ENCODE data around the gene NOD2. TPM values are rescaled to one million over a fixed set of nuclear protein-coding genes. Genes with fewer than 3 reads are reported as not detected.

NOD2 gene
- total and polyA plus RNA-seq, 4 donors: 2.1 to 14.1 (median 5.9) TPM

DNA sequence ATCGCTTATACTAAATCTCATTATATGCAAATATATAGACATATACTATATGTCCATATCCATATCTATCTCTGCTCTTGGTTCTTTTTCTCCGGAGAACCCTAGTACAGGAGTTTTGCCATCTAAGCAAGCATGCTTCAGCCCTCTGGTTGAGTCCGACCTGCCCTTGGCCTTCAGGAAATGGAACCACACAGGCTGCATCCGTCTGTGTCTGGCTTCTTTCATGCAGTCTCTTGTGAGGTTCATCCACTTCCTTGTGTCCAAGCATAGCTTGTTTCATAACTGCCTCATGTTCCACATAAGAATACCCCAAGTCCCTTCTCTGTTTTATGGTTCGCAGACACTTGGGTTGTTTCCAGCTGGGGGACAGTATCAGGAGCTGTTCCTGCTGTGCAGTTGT lies 29.1 kb upstream of the NOD2 start:
- 59 to 79% methylated on average over 5 of the region's 5 CpGs for WGBS, 2 donors

GRCh38 chr16:50665128-50665878 lies 28.1 kb upstream of the NOD2 start:
- H3K4me1 ChIP-seq (ENCODE audit: control insufficient read depth in 5 of 5, insufficient read depth in 5 of 5, low read length in 5 of 5): peaks cover 0 to 13% (median 5%) of the 10 kb centered on the region in 5 donors
- peak overlapping the region; percentile 19 for H3K4me3 ChIP-seq
- DNase-seq (peak; percentile 87 to 88 (median 88)), ATAC-seq (ENCODE audit: insufficient read depth, low FRiP score) (peak; percentile 94)
- peak overlapping the region; percentile 5 to 40 for H3K27ac ChIP-seq (ENCODE audit: low read depth in 1 of 2, low read length in 1 of 2)
- 15 to 16% methylated on average over 40 of the region's 40 CpGs for WGBS, 2 donors
- H3K27me3 ChIP-seq (ENCODE audit: control insufficient read depth in 3 of 3, insufficient read depth in 3 of 3, low read length in 2 of 3): no peaks in the 10 kb centered on the region
- TF ChIP-seq, protein P1, sequence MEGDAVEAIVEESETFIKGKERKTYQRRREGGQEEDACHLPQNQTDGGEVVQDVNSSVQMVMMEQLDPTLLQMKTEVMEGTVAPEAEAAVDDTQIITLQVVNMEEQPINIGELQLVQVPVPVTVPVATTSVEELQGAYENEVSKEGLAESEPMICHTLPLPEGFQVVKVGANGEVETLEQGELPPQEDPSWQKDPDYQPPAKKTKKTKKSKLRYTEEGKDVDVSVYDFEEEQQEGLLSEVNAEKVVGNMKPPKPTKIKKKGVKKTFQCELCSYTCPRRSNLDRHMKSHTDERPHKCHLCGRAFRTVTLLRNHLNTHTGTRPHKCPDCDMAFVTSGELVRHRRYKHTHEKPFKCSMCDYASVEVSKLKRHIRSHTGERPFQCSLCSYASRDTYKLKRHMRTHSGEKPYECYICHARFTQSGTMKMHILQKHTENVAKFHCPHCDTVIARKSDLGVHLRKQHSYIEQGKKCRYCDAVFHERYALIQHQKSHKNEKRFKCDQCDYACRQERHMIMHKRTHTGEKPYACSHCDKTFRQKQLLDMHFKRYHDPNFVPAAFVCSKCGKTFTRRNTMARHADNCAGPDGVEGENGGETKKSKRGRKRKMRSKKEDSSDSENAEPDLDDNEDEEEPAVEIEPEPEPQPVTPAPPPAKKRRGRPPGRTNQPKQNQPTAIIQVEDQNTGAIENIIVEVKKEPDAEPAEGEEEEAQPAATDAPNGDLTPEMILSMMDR (IDR thresholded peaks at IDR 0.05; ENCODE audit: control extremely low read depth, extremely low read depth): peak; percentile 87
- H3K9ac ChIP-seq (ENCODE audit: insufficient read depth in 1 of 2, low read length in 2 of 2): peak overlapping the region in 1 of 2 donors; percentile 75
- H3K36me3 ChIP-seq (ENCODE audit: control insufficient read depth in 4 of 4, insufficient read depth in 4 of 4, low read length in 4 of 4): no peaks in the 10 kb centered on the region
- peaks cover 0 to 3% (median 0%) of the 10 kb centered on the region in 4 donors for H3K9me3 ChIP-seq (ENCODE audit: control insufficient read depth in 4 of 4, insufficient read depth in 3 of 4, low read length in 3 of 4)

More for the DNA sequence above, 29.1 kb upstream of the NOD2 start:
- no peak overlapping the region for H3K9ac ChIP-seq (ENCODE audit: insufficient read depth in 1 of 2, low read length in 2 of 2)
- no peak for ATAC-seq (ENCODE audit: insufficient read depth, low FRiP score)
- no peaks in the 10 kb centered on the region for H3K36me3 ChIP-seq (ENCODE audit: control insufficient read depth in 4 of 4, insufficient read depth in 4 of 4, low read length in 4 of 4)
- H3K4me3 ChIP-seq: no peak overlapping the region
- H3K4me1 ChIP-seq (ENCODE audit: control insufficient read depth in 5 of 5, insufficient read depth in 5 of 5, low read length in 5 of 5): peaks cover 0 to 13% (median 5%) of the 10 kb centered on the region in 5 donors
- no peak overlapping the region for H3K27ac ChIP-seq (ENCODE audit: low read depth in 1 of 2, low read length in 1 of 2)
- no peak for DNase-seq
- no peaks in the 10 kb centered on the region for H3K27me3 ChIP-seq (ENCODE audit: control insufficient read depth in 3 of 3, insufficient read depth in 3 of 3, low read length in 2 of 3)
- TF ChIP-seq, protein P1 (IDR thresholded peaks at IDR 0.05; ENCODE audit: control extremely low read depth, extremely low read depth): no peak
- H3K9me3 ChIP-seq (ENCODE audit: control insufficient read depth in 4 of 4, insufficient read depth in 3 of 4, low read length in 3 of 4): peaks cover 0 to 3% (median 0%) of the 10 kb centered on the region in 4 donors

GRCh38 chr16:50666658-50667496 lies 26.5 kb upstream of the NOD2 start:
- Histone ChIP-seq H3K27me3 (ENCODE audit: control insufficient read depth in 3 of 3, insufficient read depth in 3 of 3, low read length in 2 of 3) (no peaks in the 10 kb centered on the region), H3K9ac (ENCODE audit: insufficient read depth in 1 of 2, low read length in 2 of 2) (no peak overlapping the region), H3K27ac (ENCODE audit: low read depth in 1 of 2, low read length in 1 of 2) (peak overlapping the region in 1 of 2 donors; percentile 53), H3K36me3 (ENCODE audit: control insufficient read depth in 4 of 4, insufficient read depth in 4 of 4, low read length in 4 of 4) (peaks cover 0 to 5% (median 0%) of the 10 kb centered on the region in 4 donors), H3K4me1 (ENCODE audit: control insufficient read depth in 5 of 5, insufficient read depth in 5 of 5, low read length in 5 of 5) (peaks cover 0 to 13% (median 5%) of the 10 kb centered on the region in 5 donors), H3K9me3 (ENCODE audit: control insufficient read depth in 4 of 4, insufficient read depth in 3 of 4, low read length in 3 of 4) (peaks cover 2 to 10% (median 3%) of the 10 kb centered on the region in 4 donors), H3K4me3 (no peak overlapping the region)
- DNase-seq: no peak
- ATAC-seq (ENCODE audit: insufficient read depth, low FRiP score): no peak
- 39 to 68% methylated on average over 9 of the region's 9 CpGs for whole genome bisulfite sequencing, 2 donors
- TF ChIP-seq, protein P1 (IDR thresholded peaks at IDR 0.05; ENCODE audit: control extremely low read depth, extremely low read depth): no peak
